HepG2 (cell line): Measurements from ENCODE around the gene KSR1. TPM values are rescaled to one million over a fixed set of nuclear protein-coding genes. Genes with fewer than 3 reads are reported as not detected.

Experiments used
- ATAC-seq: fragments of 200-7000 bp; cut with Tn5 transposase; 3 replicates; pipeline ENCODE4 v1.9.1; 2020; ENCODE audit warnings: mild to moderate bottlenecking, moderate library complexity
- BruUV-seq: library from RNA; stranded (reverse); fragments of 400-500 nt; replicated peaks from 2 replicates; lab custom pipeline; 2021; lab: Mats Ljungman, UMichigan
- CTCF ChIA-PET: fragments of 300-600 bp; formaldehyde crosslinking; extraction: SDS; loops from one replicate; lab custom pipeline; 2021; ENCODE audit warnings: low total read pairs, inconsistent platforms, low intra/inter-chr PET ratio; lab: Yijun Ruan, JAX
- POLR2A ChIA-PET: fragments of 350-600 bp; sonication (Branson Sonifier 250); formaldehyde crosslinking; loops from one replicate; lab custom pipeline; 2020; ENCODE audit warnings: antibody characterized with exemption, inconsistent platforms; lab: Yijun Ruan, JAX
- DNase-seq: peaks from one replicate; pipeline ENCODE4 v3.0.0-alpha.2; 2015; ENCODE audit warnings: low spot score
- FAIRE-seq: peaks from 3 replicates; lab custom pipeline; 2011; peaks lifted over from hg19 to GRCh38; lab: Jason Lieb, UNC
- H2AFZ ChIP-seq: one replicate; pipeline ENCODE4 v1.6.1; 2011; ENCODE audit warnings: low read length, inconsistent platforms
- H3K27ac ChIP-seq: fragments of 300-600 bp; 3 replicates; pipeline ENCODE4 v1.8.0; 2011; ENCODE audit warnings: mixed run types, mild to moderate bottlenecking, mixed read lengths, low read length, inconsistent platforms; ENCODE audit not compliant: insufficient read depth; ENCODE audit errors: extremely low read length
- H3K27me3 ChIP-seq, 2 experiments: fragments of 200-600 bp in 1 of 2; 2 replicates in 1 of 2; 3 replicates in 1 of 2; pipeline versions ENCODE4 v1.6.0 to v1.8.0; 2011; ENCODE audit warnings: low read length in 2 of 2, mild to moderate bottlenecking in 2 of 2, moderate library complexity in 2 of 2, inconsistent platforms in 1 of 2; ENCODE audit not compliant: insufficient read depth in 2 of 2, control insufficient read depth in 1 of 2
- H3K36me3 ChIP-seq, 2 experiments: fragments of 200-600 bp in 1 of 2; replicated peaks in 1 of 2; 2 replicates in 1 of 2; 3 replicates in 1 of 2; pipeline versions ENCODE4 v1.5.1 to v1.8.0; 2011; ENCODE audit warnings: low read length in 2 of 2, inconsistent platforms in 1 of 2; ENCODE audit not compliant: insufficient read depth in 2 of 2, control insufficient read depth in 1 of 2
- H3K4me1 ChIP-seq: 2 replicates; pipeline ENCODE4 v1.5.1; 2012; ENCODE audit warnings: low read length, inconsistent platforms; ENCODE audit not compliant: insufficient read depth
- H3K4me2 ChIP-seq: 2 replicates; pipeline ENCODE4 v1.6.0; 2011; ENCODE audit warnings: low read depth, low read length, inconsistent platforms
- H3K4me3 ChIP-seq, 3 experiments: fragments of 200-600 bp in 1 of 3; sonication (generic), shearing (Covaris generic) in 1 of 3; replicated peaks in 1 of 3; 2 replicates each; pipeline ENCODE4 v1.5.1; 2011 to 2016; ENCODE audit warnings: low read length in 3 of 3, inconsistent platforms in 2 of 3, low read depth in 2 of 3, mild to moderate bottlenecking in 2 of 3, control low read depth in 1 of 3, mixed read lengths in 1 of 3; ENCODE audit not compliant: insufficient read depth in 1 of 3
- H3K79me2 ChIP-seq: one replicate; pipeline ENCODE4 v1.6.1; 2011; ENCODE audit warnings: low read length, inconsistent platforms; ENCODE audit not compliant: insufficient read depth
- H3K9ac ChIP-seq: 2 replicates; pipeline ENCODE4 v1.6.0; 2011; ENCODE audit warnings: mild to moderate bottlenecking, low read depth, low read length, inconsistent platforms; ENCODE audit not compliant: insufficient read depth
- H3K9me3 ChIP-seq: 2 replicates; pipeline ENCODE4 v1.5.1; 2012; ENCODE audit warnings: mild to moderate bottlenecking, low read length
- H4K20me1 ChIP-seq: 2 replicates; pipeline ENCODE4 v1.6.0; 2011; ENCODE audit warnings: inconsistent platforms, mild to moderate bottlenecking, low read length, moderate library complexity; ENCODE audit not compliant: insufficient read depth
- ARID3A ChIP-seq: IDR thresholded peaks from 2 replicates; pipeline ENCODE4 v1.6.1; 2012; ENCODE audit warnings: low read depth, low read length, improper control_type of control experiment
- CREBL2 ChIP-seq: sonication (generic); formaldehyde crosslinking; IDR thresholded peaks from 2 replicates; pipeline ENCODE4 v1.8.1; 2023; ENCODE audit warnings: missing genetic modification reagents, mild to moderate bottlenecking, borderline replicate concordance
- DNMT3B ChIP-seq: conservative IDR thresholded peaks from 2 replicates; pipeline ENCODE4 v1.6.1; 2016; ENCODE audit warnings: missing biosample characterization, control low read depth
- FOSL2 ChIP-seq: sonication (generic); formaldehyde crosslinking; IDR thresholded peaks from 2 replicates; pipeline ENCODE4 v1.4.0; 2020; ENCODE audit warnings: missing genetic modification reagents
- KLF9 ChIP-seq: IDR thresholded peaks from 2 replicates; pipeline ENCODE4 v1.6.1; 2016; ENCODE audit warnings: low read depth
- RXRB ChIP-seq: IDR thresholded peaks from 2 replicates; pipeline ENCODE4 v1.6.1; 2016; ENCODE audit warnings: borderline replicate concordance, missing genetic modification reagents, missing compliant biosample characterization
- ZBTB37 ChIP-seq: sonication (generic); formaldehyde crosslinking; IDR thresholded peaks from 2 replicates; pipeline ENCODE4 v1.4.0; 2020; ENCODE audit warnings: mild to moderate bottlenecking, missing genetic modification reagents
- ZFP82 ChIP-seq: sonication (generic); formaldehyde crosslinking; IDR thresholded peaks from 2 replicates; pipeline ENCODE4 v1.5.1; 2020; ENCODE audit warnings: mild to moderate bottlenecking, missing genetic modification reagents, borderline replicate concordance
- ZNF275 ChIP-seq: sonication (generic); formaldehyde crosslinking; IDR thresholded peaks from 2 replicates; pipeline ENCODE4 v1.8.0; 2022; ENCODE audit warnings: missing genetic modification reagents, mild to moderate bottlenecking, inconsistent platforms, borderline replicate concordance
- WGBS: methylation state at CpG from one replicate; pipeline ENCODE4 v1.1.6; 2017; ENCODE audit warnings: low lambda C conversion rate; 5-methylcytosine and 5-hydroxymethylcytosine counted together
- in situ Hi-C: cut with HindIII; loops from 2 replicates; pipeline ENCODE4 v1.10.0; 2017; ENCODE audit warnings: low pct_unique_long_range_greater_than_20kb; ENCODE audit not compliant: extremely low pct_ligation_motif_present
- intact Hi-C: fragments of 100-400 bp; cut with micrococcal nuclease; formaldehyde crosslinking; loops from one replicate; pipeline ENCODE4 v1.10.0; 2022; ENCODE audit not compliant: unreplicated experiment
- polyA plus RNA-seq, 8 experiments: library from polyadenylated mRNA; depleted of rRNA in 3 of 8; stranded (reverse) in 7 of 8; unstranded in 1 of 8; fragments of >200 nt; fragmentation: Illumina TruSeq in 4 of 8; extraction: Trizol in 4 of 8; gene quantifications; 2 replicates each; pipeline versions ENCODE4 v1.2.1 to v1.2.3, GENCODE V29; 2011 to 2016; ENCODE audit warnings: low read depth in 4 of 8, missing spikeins in 1 of 8, mixed read lengths in 1 of 8; ENCODE audit not compliant: insufficient read depth in 1 of 8
- total RNA-seq, 5 experiments: library from RNA; depleted of rRNA; stranded (reverse); fragments of >200 nt; fragmentation: Illumina TruSeq; extraction: Trizol; gene quantifications; 2 replicates each; pipeline ENCODE4 v1.2.3, GENCODE V29; 2016; ENCODE audit warnings: low read depth in 1 of 5

The KSR1 gene
- total and polyA plus RNA-seq, 2 of the 13 experiments (the other 11 are each of a cell fraction or from before 2014, with no cell fraction given) = 10.1 to 16.6 TPM

- in situ Hi-C loops = no loop called here
- ChIA-PET CTCF (no interaction called here), POLR2A (no interaction called here)
- no peaks in the 10 kb centered on the region for H3K79me2 ChIP-seq
- H3K4me2 ChIP-seq = no peak overlapping the region
- H3K4me3 ChIP-seq = no peak overlapping the region
- H3K36me3 ChIP-seq = no peaks in the 10 kb centered on the region
- 23% methylated on average over 2 of the region's 6 CpGs for WGBS
- peaks cover 4% of the 10 kb centered on the region; the same call in 1 of the 2 replicates for H3K4me1 ChIP-seq
- no peak overlapping the region for H3K27ac ChIP-seq
- TF ChIP-seq ZBTB37 (CRISPR knock-in tag) (no peak), RXRB (no peak), ARID3A (no peak), ZNF275 (CRISPR knock-in tag) (no peak), DNMT3B (no peak), FOSL2 (no peak), CREBL2 (CRISPR knock-in tag) (no peak), KLF9 (no peak), ZFP82 (CRISPR knock-in tag) (no peak)
- DNase-seq (no peak), FAIRE-seq (no peak), ATAC-seq (no peak)
- no TSS peak for BruUV-seq
- H3K9ac ChIP-seq = no peak overlapping the region
- intact Hi-C loops = no loop called here
- H3K27me3 ChIP-seq = peaks cover 3 to 14% of the 10 kb centered on the region in 2 experiments; a peak in 3 of 5 replicates
- no peaks in the 10 kb centered on the region for H3K9me3 ChIP-seq
- H4K20me1 ChIP-seq = no peaks in the 10 kb centered on the region
- no peak overlapping the region for H2AFZ ChIP-seq
Observed at GRCh38 chr17:27415120-27415795, 41.0 kb upstream of the KSR1 start.
